Erythroblast (primary cell): ENCODE measurements around the gene CCDC187.

Experiments
- GATA1 ChIP-seq: IDR thresholded peaks from 2 replicates; pipeline ENCODE4 v1.6.1; 2011; ENCODE audit warnings: low read depth, mild to moderate bottlenecking, control low read depth, low read length, moderate library complexity
- POLR2A ChIP-seq: IDR thresholded peaks from 2 replicates; pipeline ENCODE4 v1.6.1; 2011; ENCODE audit warnings: mild to moderate bottlenecking, low read length

DNA sequence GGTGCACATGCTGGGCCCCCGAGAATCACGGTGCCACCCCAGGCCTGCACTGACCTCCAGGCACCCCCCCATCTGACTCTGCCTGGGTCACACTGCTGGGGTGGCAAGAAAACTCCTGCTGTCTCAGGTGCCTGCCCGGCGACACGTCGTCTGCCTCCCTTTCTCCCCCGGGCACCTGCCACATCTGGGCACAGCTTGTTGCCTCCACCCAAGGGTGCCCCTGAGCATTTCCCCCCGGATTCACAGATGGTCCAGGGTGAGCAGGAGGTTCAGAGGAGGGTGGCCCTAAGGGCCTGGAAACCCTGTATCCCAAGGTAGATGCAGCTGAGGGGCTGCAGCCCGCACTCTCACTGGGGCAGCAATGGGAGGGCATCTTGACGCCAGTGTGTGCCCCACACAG is 43.4 kb downstream of the CCDC187 start:
- no peak for TF ChIP-seq POLR2A
- no peak for TF ChIP-seq GATA1
